ENCODE results near the gene FAIM2.

DNA sequence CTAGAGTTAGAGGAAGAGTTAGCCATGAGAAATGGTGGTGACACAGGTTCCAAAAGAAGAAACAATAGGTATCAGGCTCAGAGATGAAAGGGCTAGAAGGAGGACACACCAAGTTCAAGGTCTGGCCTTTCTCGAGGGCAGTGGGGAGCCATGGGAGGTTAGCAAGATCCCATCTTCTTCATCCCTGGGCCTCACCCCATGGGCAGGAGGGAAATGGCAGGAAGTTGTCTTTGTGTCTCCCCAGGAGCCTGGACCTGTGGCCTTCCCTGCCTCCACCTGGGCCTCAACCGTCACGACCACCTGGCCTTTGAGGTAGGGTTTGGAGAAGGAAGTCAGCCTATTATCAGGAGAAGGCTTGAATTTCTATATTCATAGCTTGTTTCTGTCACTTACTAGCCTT, 41.0 kb upstream of the FAIM2 start:
- TF ChIP-seq, protein P1, sequence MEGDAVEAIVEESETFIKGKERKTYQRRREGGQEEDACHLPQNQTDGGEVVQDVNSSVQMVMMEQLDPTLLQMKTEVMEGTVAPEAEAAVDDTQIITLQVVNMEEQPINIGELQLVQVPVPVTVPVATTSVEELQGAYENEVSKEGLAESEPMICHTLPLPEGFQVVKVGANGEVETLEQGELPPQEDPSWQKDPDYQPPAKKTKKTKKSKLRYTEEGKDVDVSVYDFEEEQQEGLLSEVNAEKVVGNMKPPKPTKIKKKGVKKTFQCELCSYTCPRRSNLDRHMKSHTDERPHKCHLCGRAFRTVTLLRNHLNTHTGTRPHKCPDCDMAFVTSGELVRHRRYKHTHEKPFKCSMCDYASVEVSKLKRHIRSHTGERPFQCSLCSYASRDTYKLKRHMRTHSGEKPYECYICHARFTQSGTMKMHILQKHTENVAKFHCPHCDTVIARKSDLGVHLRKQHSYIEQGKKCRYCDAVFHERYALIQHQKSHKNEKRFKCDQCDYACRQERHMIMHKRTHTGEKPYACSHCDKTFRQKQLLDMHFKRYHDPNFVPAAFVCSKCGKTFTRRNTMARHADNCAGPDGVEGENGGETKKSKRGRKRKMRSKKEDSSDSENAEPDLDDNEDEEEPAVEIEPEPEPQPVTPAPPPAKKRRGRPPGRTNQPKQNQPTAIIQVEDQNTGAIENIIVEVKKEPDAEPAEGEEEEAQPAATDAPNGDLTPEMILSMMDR (conservative IDR thresholded peaks at IDR 0.05) = no peak
- TF ChIP-seq ZFX (IDR thresholded peaks at IDR 0.05) = no peak

All from C4-2B (cell line).